Measurements from ENCODE around the gene BCAR3.
"Not testable (repeated sequence)": the region's sequence is repeated elsewhere in the genome, so short reads cannot be mapped to it uniquely, and the experiment has no call there.

BCAR3 gene

GRCh38 chr1:93671099-93671621, 10.5 kb downstream of the BCAR3 start:
- in situ Hi-C loops (cut with MboI; ENCODE audit: low sequenced_read_pairs) = no loop called here

GRCh38 chr1:93670141-93670540, 11.5 kb downstream of the BCAR3 start:
- in situ Hi-C loops (cut with MboI; ENCODE audit: low sequenced_read_pairs) = no loop called here

- in situ Hi-C loops (cut with MboI; ENCODE audit: low sequenced_read_pairs) = no loop called here
These were observed 12.3 kb downstream of the BCAR3 start for GRCh38 chr1:93669369-93669768.

- in situ Hi-C loops (cut with MboI; ENCODE audit: low sequenced_read_pairs) = no loop called here
These were observed 12.7 kb downstream of the BCAR3 start for GRCh38 chr1:93668951-93669350.

GRCh38 chr1:93668121-93668520, 13.5 kb downstream of the BCAR3 start:
- in situ Hi-C loops (cut with MboI; ENCODE audit: low sequenced_read_pairs) = no loop called here

- in situ Hi-C loops (cut with MboI; ENCODE audit: low sequenced_read_pairs) = no loop called here
These were observed 14.0 kb downstream of the BCAR3 start for GRCh38 chr1:93667642-93668041.

GRCh38 chr1:93666613-93667384, 14.8 kb downstream of the BCAR3 start:
- in situ Hi-C loops (cut with MboI; ENCODE audit: low sequenced_read_pairs) = no loop called here

GRCh38 chr1:93665015-93665414, 16.6 kb downstream of the BCAR3 start:
- in situ Hi-C loops (cut with MboI; ENCODE audit: low sequenced_read_pairs) = no loop called here

- in situ Hi-C loops (cut with MboI; ENCODE audit: low sequenced_read_pairs) = no loop called here
These were observed 18.4 kb downstream of the BCAR3 start for GRCh38 chr1:93663208-93663614.

- in situ Hi-C loops (cut with MboI; ENCODE audit: low sequenced_read_pairs) = no loop called here
These were observed 19.0 kb downstream of the BCAR3 start for GRCh38 chr1:93662481-93663207.

- in situ Hi-C loops (cut with MboI; ENCODE audit: low sequenced_read_pairs) = no loop called here
These were observed 19.7 kb downstream of the BCAR3 start for GRCh38 chr1:93661829-93662474.

- in situ Hi-C loops (cut with MboI; ENCODE audit: low sequenced_read_pairs) = not testable (repeated sequence)
These were observed 20.3 kb downstream of the BCAR3 start for GRCh38 chr1:93661341-93661740.

- in situ Hi-C loops (cut with MboI; ENCODE audit: low sequenced_read_pairs) = no loop called here
These were observed 21.7 kb downstream of the BCAR3 start for GRCh38 chr1:93659822-93660503.

- in situ Hi-C loops (cut with MboI; ENCODE audit: low sequenced_read_pairs) = no loop called here
These were observed 23.4 kb downstream of the BCAR3 start for GRCh38 chr1:93658188-93658587.

- in situ Hi-C loops (cut with MboI; ENCODE audit: low sequenced_read_pairs) = no loop called here
These were observed 25.1 kb downstream of the BCAR3 start for GRCh38 chr1:93656491-93656890.

- in situ Hi-C loops (cut with MboI; ENCODE audit: low sequenced_read_pairs) = no loop called here
These were observed 28.0 kb downstream of the BCAR3 start for GRCh38 chr1:93653656-93654055.

GRCh38 chr1:93652323-93652949, 29.2 kb downstream of the BCAR3 start:
- in situ Hi-C loops (cut with MboI; ENCODE audit: low sequenced_read_pairs) = no loop called here

GRCh38 chr1:93651695-93652094, 29.9 kb downstream of the BCAR3 start:
- in situ Hi-C loops (cut with MboI; ENCODE audit: low sequenced_read_pairs) = no loop called here

- in situ Hi-C loops (cut with MboI; ENCODE audit: low sequenced_read_pairs) = not testable (repeated sequence)
These were observed 31.5 kb downstream of the BCAR3 start for GRCh38 chr1:93650159-93650558.

GRCh38 chr1:93649231-93649630, 32.4 kb downstream of the BCAR3 start:
- in situ Hi-C loops (cut with MboI; ENCODE audit: low sequenced_read_pairs) = no loop called here

- in situ Hi-C loops (cut with MboI; ENCODE audit: low sequenced_read_pairs) = no loop called here
These were observed 33.0 kb downstream of the BCAR3 start for GRCh38 chr1:93648656-93649055.
